GM19455 (cell line): ENCODE results near the gene DLX1.
"Not testable (repeated sequence)": the region's sequence is repeated elsewhere in the genome, so short reads cannot be mapped to it uniquely, and the experiment has no call there.

ENCODE experiments used
- ATAC-seq: cut with Tn5 transposase; IDR thresholded peaks from one replicate; pipeline ENCODE4 v1.9.1; 2021; ENCODE audit not compliant: unreplicated experiment

Gene DLX1

DNA sequence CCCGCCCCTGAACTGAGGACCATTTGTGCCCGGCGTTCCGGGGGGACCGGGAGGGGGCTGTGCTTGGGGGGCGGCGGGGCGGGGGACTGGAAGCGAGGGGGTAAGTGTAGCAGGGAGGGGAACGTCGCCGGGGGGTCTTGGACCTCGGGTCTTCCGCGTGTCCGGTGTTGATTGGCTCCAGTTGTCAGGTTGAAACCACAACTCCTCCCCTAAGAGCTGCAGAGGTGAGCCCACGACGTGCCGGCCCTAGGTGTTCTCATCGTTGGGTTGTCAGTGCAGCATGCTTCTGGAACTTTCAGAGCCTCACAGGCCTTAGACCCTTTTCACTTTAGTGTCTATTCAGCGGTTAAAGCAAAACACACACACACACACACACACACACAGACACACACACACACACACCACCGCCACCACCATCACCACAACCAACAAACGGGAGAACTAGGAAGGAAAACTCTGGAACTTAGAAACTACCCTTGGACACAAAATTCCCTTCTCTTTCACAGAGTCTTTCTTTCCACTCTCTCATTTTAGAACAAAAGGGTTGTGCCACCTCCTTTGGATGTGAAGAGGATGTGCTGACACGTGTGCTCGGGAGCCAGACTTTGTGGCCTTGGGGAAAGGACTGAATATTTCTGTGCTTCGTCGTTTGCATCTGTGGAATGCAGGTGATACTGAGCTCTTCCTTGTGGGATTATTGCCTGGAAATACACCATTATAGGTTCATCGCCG is 24.1 kb downstream of the DLX1 start:
- ATAC-seq: no peak

DNA sequence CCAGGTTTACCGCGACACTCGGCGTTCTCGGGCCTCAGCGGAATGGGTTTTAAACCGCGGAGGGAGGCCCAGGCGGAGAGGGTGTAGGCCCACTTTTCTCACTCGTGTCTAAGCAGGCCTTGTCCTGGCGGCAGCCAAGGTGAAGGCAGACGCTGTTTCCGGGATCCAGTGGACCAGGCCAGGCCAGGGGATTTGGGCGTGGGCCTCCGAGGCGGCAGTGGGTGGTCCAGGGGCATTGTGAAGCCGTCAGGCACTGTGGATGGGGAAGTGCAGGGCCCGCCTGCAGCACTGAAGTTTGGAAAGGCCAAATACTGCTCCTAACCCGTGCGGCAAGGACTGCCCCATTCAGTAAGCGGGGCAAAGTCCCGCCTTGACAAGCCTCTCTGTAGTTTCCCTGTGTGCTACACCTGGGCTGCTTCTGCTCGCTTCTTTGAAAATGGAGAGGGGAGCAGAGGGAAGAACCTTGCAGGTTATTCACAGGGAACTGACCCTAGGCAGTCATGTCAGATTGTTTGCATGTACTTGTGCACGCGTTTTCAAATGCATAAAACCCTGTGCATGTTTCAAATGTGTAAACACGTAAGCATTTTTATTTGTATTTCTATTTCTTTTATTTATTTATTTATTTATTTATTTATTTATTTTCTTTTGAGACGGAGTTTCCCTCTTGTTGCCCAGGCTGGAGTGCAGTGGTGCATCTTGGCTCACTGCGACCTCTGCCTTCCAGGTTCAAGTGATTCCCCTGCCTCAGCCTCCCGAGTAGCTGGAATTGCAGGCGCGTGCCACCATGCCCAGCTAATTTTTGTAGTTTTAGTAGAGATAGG is 24.9 kb downstream of the DLX1 start:
- ATAC-seq: no peak

DNA sequence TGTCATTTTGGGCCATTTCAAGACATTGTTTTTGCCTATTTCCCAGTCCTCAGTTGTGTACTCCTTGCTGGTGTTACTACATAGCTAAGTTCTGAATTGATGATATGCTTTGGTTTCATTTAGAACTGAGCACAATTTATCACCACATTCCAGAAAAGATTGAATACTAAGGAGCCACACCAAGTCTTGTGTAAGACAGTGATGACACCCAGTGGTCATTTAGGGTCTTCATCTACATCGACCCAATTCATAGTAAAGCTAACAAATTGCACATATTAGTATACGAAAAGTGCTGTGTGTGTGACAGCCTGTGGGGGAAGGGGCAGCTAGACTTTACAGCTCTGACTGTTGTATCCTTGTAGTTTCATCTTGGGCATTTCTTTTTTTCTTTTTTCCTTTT is 28.3 kb downstream of the DLX1 start:
- no peak for ATAC-seq

DNA sequence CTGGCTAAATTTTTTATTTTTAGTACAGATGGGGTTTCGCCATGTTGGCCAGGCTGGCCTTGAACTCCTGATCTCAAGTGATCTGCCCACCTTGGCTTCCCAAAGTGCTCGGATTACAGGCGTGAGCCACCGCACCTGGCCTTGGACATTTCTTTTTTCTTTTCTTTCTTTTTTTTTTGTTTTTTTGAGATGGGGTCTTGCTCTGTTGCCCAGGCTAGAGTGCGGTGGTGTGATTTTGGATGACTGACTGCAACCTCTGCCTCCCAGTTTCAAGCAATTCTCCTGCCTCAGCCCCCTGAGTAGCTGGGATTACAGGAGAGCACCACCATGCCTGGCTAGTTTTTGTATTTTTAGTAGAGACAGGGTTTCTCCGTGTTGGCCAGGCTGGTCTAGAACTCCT is 28.9 kb downstream of the DLX1 start:
- ATAC-seq: not testable (repeated sequence)

DNA sequence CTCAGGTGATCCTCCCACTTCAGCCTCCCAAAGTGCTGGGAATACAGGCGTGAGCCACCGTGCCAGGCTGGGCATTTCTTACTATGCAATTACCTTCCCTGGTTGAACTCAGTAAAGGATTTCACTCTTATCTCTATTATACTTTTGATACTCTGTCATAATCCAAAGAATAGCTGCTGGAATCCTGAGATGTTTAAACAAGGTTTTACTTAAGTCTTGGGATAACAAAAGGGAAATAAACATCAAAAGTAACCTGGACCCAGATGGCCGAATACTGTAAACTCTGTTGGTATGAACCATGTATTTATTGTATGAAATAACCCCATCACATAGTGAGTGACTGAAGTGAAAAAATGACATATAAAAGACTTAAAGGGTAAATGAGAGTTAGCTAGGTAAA is 29.3 kb downstream of the DLX1 start:
- no peak for ATAC-seq

DNA sequence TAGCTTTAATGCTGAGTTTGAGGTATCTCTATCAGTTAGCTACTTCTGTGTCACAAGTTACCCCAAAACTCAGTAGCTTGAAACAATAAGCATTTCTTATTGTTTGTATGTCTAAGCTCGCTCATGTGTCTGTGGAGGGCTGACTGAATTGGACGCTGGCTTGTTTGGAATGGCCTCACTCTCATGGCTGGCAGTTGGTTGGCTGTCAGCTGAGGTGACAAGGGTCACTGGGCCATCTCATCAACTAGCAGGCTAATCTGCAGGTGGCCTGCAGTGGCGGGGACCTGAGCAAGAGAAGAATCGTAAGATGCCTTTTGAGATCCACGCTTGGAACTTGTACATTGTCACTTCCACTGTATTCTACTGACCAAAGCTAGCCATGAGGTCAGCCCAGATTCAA is 30.8 kb downstream of the DLX1 start:
- no peak for ATAC-seq

DNA sequence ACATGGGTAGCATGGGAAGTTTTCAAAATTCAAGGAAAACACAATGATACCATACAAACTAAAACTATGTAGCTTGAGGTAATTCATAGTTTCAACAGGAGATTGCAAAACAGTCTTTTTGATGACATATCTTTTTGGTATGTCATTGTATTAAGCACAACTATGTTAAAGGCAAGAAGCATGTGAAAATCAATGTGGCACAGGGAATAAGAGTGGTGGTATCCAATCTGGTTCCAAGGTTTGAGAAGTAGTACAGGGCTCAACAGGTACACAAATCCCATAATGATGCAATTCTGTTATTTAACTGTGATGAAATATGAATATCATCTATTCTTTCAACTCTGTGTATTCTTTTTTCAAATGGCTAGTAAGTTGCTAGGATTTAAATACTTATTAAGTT is 33.8 kb downstream of the DLX1 start:
- no peak for ATAC-seq

DNA sequence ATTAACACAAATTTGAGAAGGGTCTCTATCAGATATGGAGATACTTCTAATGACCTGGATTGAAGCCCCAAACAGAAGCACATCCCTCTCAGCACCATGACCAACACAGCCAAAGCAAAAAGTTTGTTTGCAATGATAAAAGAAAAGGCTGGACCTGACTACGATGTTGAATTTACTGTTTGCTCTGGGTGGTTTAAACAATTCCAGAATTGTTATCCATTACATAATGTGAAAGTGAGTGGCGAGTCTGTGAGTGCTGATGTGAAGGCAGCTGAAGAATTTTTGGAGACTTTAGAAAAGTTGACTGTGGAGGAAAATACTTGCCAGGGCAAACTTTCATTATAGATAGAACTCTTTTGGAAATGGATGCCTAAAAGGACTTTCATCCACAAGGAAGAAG is 34.8 kb downstream of the DLX1 start:
- ATAC-seq: no peak

DNA sequence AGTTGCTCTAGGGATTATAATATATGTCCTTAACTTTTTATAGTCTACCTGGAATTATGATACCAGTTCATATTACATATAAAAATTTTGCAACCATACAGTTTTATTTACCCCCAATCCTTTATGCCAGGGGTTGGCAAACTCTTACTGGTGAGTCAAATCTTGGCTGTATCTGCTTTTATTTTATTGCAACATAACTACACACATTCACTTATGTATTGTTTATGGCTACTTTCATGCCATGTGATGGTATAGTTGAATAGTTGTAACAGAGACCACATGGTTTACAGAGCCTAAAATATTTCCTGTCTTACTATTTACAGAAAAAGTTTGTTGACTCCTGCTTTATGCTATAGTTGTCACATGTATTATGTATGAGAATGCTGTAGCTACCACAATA is 43.2 kb downstream of the DLX1 start:
- no peak for ATAC-seq

DNA sequence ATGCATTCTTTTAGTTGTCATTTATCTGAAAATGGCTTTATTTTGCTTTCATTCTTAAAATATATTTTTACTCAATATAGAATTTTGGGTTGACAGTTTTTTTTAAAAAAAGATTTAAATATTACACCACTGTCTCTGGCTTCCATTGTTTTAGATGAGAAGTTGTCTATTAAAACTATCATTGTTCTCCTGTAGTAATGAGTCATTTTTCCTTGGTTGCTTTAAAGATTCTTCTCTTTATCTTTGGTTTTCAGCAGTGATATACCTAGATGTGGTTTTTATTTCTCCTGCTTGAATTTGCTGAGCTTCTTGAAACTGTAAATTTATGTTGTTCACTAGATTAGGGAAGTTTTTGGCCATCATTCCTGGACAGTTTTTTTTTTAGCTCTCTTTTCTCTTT is 44.1 kb downstream of the DLX1 start:
- ATAC-seq: no peak

DNA sequence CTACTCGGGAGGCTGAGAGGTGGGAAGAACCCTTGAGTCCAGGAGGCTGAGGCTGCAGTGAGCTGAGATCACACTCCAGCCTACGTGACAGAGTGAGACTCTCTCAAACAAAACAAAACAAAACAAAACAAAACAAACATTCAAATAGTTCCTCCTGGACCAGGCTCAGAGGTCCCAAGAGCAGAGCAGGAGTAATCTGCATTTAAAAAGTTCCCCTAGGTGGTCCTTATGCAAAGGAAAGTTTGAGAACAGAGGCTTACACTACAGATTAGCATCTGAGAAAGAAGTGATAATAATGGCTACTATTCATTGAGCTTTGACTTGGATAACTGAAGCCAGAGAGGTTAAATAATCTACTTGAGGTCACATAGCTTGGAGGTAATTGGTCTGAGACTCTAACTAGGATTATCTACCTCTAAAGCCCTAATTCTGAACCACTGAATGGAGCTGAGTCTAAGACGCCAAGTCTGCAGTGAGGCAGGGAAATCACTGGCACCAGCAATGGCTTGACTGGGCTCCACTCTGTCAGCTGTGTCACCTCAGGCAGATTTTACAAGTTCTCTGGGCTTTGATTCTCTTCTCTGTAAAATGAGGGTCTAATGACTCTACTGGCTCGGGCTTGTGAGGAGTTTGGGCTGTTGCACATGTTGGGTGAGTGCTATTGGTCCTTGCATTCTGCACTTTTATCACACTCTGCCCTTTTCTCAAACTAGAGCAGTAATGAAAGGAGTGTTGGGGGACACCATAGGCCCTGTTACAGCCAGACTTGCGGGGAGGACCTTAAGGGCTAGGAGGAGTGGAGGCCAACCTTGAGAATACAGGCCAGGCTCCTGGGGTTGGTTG is 46.6 kb downstream of the DLX1 start:
- ATAC-seq: no peak

DNA sequence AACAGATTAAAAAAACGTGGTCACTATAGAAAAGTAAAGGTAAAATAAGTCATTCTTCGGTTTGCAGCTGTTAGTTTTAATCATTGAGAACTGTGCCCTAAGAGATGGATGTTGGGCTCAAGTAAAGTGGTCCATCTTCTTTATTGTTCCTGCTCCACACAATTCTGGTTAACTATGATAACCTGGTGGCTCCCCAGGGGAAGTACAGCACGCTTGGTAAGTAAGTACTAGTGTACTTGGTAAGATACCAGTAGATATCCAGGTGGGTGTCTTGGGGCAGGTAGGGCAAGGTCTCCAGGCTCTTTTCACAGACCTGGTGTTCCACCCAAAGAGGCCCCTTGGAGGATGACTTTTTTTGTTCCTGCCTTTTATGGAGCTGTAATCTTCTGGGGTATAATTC is 49.0 kb downstream of the DLX1 start:
- ATAC-seq: no peak

DNA sequence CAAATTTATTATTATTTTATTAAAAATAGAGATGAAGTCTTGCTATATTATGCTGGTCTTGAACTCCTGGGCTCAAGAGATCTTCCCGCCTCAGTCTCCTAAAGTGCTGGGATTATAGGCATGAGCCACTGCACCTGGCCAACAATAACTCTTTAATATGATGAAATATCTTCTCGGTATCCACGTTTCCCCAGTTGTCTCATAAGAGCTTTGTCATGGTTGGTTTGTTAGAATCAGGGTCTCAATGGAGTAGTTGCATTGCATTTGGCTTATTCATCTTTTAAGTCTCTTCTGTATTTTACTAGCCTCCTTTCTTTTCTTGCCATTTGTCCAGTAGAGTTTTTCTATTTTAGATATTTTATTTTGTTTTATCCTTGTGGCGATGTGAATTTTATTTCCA is 50.1 kb downstream of the DLX1 start:
- no peak for ATAC-seq

DNA sequence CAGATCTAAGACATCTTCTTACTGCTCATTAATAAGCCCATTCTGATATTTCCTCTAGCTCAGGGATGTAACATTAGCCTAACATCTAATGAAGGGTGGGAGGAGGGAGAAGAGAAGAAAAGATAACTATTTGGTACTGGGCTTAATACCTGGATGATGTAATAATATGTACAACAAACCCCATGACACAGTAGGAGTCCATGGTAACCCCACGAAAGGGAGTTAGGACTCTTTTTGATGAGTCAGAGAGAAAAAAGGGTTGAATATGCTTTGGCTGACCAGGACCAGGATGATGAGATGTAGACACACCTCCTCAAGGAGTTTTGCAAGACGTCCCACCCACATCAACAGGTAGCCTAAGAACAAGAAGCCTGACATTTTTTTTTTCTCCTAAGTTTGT is 51.8 kb downstream of the DLX1 start:
- ATAC-seq: no peak

DNA sequence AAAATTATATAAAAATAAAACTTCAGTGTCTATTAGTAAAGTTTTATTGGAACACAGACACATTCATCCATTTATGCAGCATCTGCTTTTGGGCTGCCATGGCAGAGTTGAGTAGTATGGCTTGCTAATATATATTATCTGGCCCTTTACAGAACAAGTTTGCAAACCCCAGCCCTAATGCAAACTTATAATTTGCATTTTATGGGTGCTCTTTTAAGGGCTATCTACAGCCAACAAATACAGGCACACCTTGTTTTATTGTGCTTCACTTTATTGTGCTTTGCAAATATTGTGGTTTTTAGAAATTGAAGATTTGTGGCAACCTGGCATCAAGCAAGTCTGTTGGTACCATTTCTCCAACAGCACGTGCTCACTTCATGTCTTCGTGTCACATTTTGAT is 52.6 kb downstream of the DLX1 start:
- ATAC-seq: no peak

DNA sequence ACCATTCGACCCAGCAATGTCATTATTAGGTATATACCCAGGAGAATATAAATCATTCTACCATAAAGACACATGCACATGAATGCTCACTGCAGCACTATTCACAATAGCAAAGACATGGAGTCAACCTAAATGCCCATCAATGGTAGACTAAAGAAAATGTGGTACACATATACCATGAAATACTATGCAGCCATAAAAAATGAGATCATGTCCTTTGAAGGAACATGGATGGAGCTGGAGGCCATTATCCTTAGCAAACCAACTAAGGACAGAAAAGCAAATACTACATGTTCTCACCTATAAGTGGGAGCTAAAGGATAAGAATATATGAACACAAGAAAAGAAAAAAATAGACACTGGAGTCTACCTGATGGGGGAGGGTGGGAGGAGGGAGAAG is 53.4 kb downstream of the DLX1 start:
- ATAC-seq: not testable (repeated sequence)
